Prostate gland (tissue), 2 donors: ENCODE results near the gene PKD2L2. TPM values are rescaled to one million over a fixed set of nuclear protein-coding genes. Genes with fewer than 3 reads are reported as not detected.

ENCODE experiments used
- DNase-seq: peaks from one replicate; pipeline ENCODE4 v3.0.0-alpha.2; 2019; ENCODE audit warnings: low spot score
- H3K27ac ChIP-seq, 2 donors: fragments of 200-600 bp; sonication (generic); 2 replicates each; pipeline ENCODE4 v1.5.1; 2017 to 2019
- H3K27me3 ChIP-seq: fragments of 200-600 bp; sonication (generic); replicated peaks from 2 replicates; pipeline ENCODE4 v1.5.1; 2019; ENCODE audit not compliant: insufficient read depth
- H3K36me3 ChIP-seq, 2 donors: fragments of 200-600 bp; sonication (generic); 1 replicate in 1 of 2; 2 replicates in 1 of 2; pipeline versions ENCODE4 v1.5.1 to v1.8.1; 2017 to 2019
- H3K4me1 ChIP-seq: fragments of 200-600 bp; sonication (generic); replicated peaks from 2 replicates; pipeline ENCODE4 v1.5.1; 2019
- H3K4me3 ChIP-seq, 2 donors: fragments of 200-600 bp; sonication (generic); 2 replicates each; pipeline ENCODE4 v1.5.1; 2017 to 2019
- H3K9me3 ChIP-seq: fragments of 200-600 bp; sonication (generic); 2 replicates; pipeline ENCODE4 v1.5.1; 2017
- CTCF ChIP-seq, 4 experiments: fragments of 200-600 bp in 2 of 4; fragments of 450-650 bp in 2 of 4; sonication (generic) in 2 of 4; IDR thresholded peaks; 1 replicate in 3 of 4; 2 replicates in 1 of 4; pipeline ENCODE4 v1.5.1; 2016 to 2019; ENCODE audit warnings: antibody characterized with exemption in 4 of 4, mild to moderate bottlenecking in 2 of 4, moderate library complexity in 2 of 4
- POLR2A ChIP-seq: fragments of 450-650 bp; IDR thresholded peaks from one replicate; pipeline ENCODE4 v1.6.1; 2016; ENCODE audit warnings: antibody characterized with exemption, mild to moderate bottlenecking
- POLR2AphosphoS5 ChIP-seq: sonication (generic); formaldehyde crosslinking; IDR thresholded peaks from one replicate; pipeline ENCODE4 v1.6.1; 2017; ENCODE audit warnings: antibody characterized with exemption
- WGBS: methylation state at CpG from one replicate; pipeline ENCODE4 v1.1.5; 2018; 5-methylcytosine and 5-hydroxymethylcytosine counted together
- intact Hi-C: fragments of 100-400 bp; cut with DNase I; formaldehyde crosslinking; loops from one replicate; pipeline ENCODE4 v1.14.2; 2022
- total RNA-seq, 2 donors: library from RNA; depleted of rRNA; stranded (reverse); fragments of >200 nt; gene quantifications; one replicate each; pipeline ENCODE4 v1.1.0, GENCODE V29; 2016

PKD2L2 gene
- total RNA-seq, 2 donors from 2014 or later = 0.45 TPM; not detected in 1

GRCh38 chr5:137896560-137896959, 7.3 kb downstream of the PKD2L2 start:
- Histone ChIP-seq H3K4me1 (no peaks in the 10 kb centered on the region), H3K27me3 (no peaks in the 10 kb centered on the region), H3K36me3 (no peaks in the 10 kb centered on the region), H3K4me3 (no peak overlapping the region), H3K9me3 (no peaks in the 10 kb centered on the region), H3K27ac (no peak overlapping the region)
- TF ChIP-seq POLR2A (no peak), CTCF (IDR thresholded peaks at IDR 0.05) (no peak), POLR2AphosphoS5 (no peak)
- no peak for DNase-seq
- intact Hi-C loops = no loop called here
- WGBS = 92% methylated on average over 3 of the region's 3 CpGs

DNA sequence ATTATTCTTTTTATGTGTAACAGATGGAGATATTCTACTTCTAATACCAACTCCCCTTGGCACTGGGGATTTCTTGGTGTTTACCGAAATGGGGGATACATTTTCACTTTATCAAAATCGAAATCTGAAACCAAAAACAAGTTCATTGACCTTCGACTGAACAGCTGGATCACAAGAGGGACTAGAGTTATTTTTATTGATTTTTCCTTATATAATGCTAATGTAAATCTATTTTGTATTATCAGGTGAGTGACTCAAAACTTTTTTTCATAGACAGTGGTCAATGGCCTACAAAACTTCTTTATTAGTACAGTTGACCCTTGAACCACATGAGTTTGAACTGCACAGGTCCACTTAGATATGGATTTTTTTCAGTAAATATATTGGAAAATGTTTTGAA, 10.2 kb downstream of the PKD2L2 start:
- Histone ChIP-seq H3K27ac (no peak overlapping the region), H3K4me1 (no peaks in the 10 kb centered on the region), H3K36me3 (no peaks in the 10 kb centered on the region), H3K9me3 (no peaks in the 10 kb centered on the region), H3K4me3 (no peak overlapping the region), H3K27me3 (no peaks in the 10 kb centered on the region)
- no peak for DNase-seq
- intact Hi-C loops = no loop called here
- TF ChIP-seq POLR2AphosphoS5 (no peak), POLR2A (no peak), CTCF (IDR thresholded peaks at IDR 0.05) (no peak)
- 91% methylated on average over 3 of the region's 3 CpGs for WGBS

DNA sequence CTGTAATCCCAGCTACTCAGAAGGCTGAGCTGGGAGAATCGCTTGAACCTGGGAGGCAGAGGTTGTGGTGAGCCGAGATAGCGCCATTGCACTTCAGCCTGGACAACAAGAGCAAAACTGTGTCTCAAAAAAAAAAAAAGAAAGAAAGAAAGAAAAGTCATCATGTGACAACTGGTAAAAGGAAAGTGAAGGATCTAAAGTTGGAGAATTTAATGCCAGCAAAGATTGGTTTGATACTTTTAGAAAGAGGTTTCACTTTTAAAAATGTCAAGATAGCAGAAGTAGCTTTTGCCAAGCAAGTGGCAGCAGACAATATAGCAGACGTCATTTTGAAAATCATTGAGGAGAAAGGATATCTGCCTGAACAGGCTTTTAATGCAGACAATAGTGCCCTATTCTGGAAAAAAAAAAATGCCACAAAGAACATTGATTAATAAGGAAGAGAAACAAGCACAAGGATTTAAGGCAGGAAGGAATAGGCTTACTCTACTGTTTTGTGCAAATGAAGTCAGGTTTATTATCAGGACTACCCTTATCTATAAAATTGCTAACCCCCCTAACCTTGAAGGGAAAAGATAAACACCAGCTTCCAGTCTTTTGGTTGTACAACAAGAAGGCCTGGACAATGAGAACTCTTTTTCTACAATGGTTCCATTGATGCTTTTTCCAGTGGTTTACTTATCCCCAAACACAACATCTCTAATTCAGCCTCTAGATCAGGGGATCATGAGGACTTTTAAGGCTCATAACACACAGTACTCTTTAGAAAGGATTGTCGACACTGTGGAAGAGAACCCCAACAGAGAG, 12.0 kb downstream of the PKD2L2 start:
- H3K36me3 ChIP-seq = no peaks in the 10 kb centered on the region
- H3K27ac ChIP-seq = no peak overlapping the region
- no peaks in the 10 kb centered on the region for H3K9me3 ChIP-seq
- 59% methylated on average over 5 of the region's 5 CpGs for WGBS
- DNase-seq = no peak
- no peaks in the 10 kb centered on the region for H3K27me3 ChIP-seq
- no peaks in the 10 kb centered on the region for H3K4me1 ChIP-seq
- TF ChIP-seq CTCF (IDR thresholded peaks at IDR 0.05) (no peak), POLR2AphosphoS5 (no peak), POLR2A (no peak)
- intact Hi-C loops = no loop called here
- no peak overlapping the region for H3K4me3 ChIP-seq

GRCh38 chr5:137902408-137903133, 13.3 kb downstream of the PKD2L2 start:
- no peaks in the 10 kb centered on the region for H3K27me3 ChIP-seq
- no peaks in the 10 kb centered on the region for H3K36me3 ChIP-seq
- intact Hi-C loops = no loop called here
- no peaks in the 10 kb centered on the region for H3K4me1 ChIP-seq
- H3K27ac ChIP-seq = no peak overlapping the region
- TF ChIP-seq CTCF (IDR thresholded peaks at IDR 0.05) = no peak
- TF ChIP-seq POLR2AphosphoS5 = no peak
- no peak for TF ChIP-seq POLR2A
- no peaks in the 10 kb centered on the region for H3K9me3 ChIP-seq
- DNase-seq = no peak
- no peak overlapping the region for H3K4me3 ChIP-seq
- WGBS = 97% methylated on average over 1 of the region's 1 CpG
